Measurements from ENCODE around the gene MIER3. TPM values are rescaled to one million over a fixed set of nuclear protein-coding genes. Genes with fewer than 3 reads are reported as not detected.
"Not testable (repeated sequence)": the region's sequence is repeated elsewhere in the genome, so short reads cannot be mapped to it uniquely, and the experiment has no call there.

MIER3 gene
- total RNA-seq, 1 experiment from 2014 or later: 26.3 TPM

GRCh38 chr5:56984445-56984844 lies 32.5 kb upstream of the MIER3 start:
- Mint-ChIP-seq H3K27me3 (ENCODE audit: unreplicated experiment) (peaks cover 17% of the 10 kb centered on the region), H3K4me3 (ENCODE audit: low read depth, unreplicated experiment) (no peak overlapping the region), H3K36me3 (ENCODE audit: insufficient read depth, unreplicated experiment) (no peaks in the 10 kb centered on the region), H3K27ac (ENCODE audit: unreplicated experiment) (no peak overlapping the region), H3K9me3 (ENCODE audit: low read depth, unreplicated experiment) (no peaks in the 10 kb centered on the region), H3K4me1 (ENCODE audit: low read depth, unreplicated experiment) (no peaks in the 10 kb centered on the region)
- intact Hi-C loops (cut with micrococcal nuclease; ENCODE audit: unreplicated experiment): no loop called here
- DNase-seq: no peak
- BruUV-seq (replicated peaks): no TSS peak
- CTCF ChIA-PET: no interaction called here
- TF ChIP-seq CTCF (IDR thresholded peaks at IDR 0.05; ENCODE audit: unreplicated experiment): no peak

- H3K27ac Mint-ChIP-seq (ENCODE audit: unreplicated experiment): no peak overlapping the region
- DNase-seq: no peak
- H3K9me3 Mint-ChIP-seq (ENCODE audit: low read depth, unreplicated experiment): no peaks in the 10 kb centered on the region
- no peaks in the 10 kb centered on the region for H3K36me3 Mint-ChIP-seq (ENCODE audit: insufficient read depth, unreplicated experiment)
- peaks cover 17% of the 10 kb centered on the region for H3K27me3 Mint-ChIP-seq (ENCODE audit: unreplicated experiment)
- no peaks in the 10 kb centered on the region for H3K4me1 Mint-ChIP-seq (ENCODE audit: low read depth, unreplicated experiment)
- no TSS peak for BruUV-seq (replicated peaks)
- intact Hi-C loops (cut with micrococcal nuclease; ENCODE audit: unreplicated experiment): no loop called here
- no peak for TF ChIP-seq CTCF (IDR thresholded peaks at IDR 0.05; ENCODE audit: unreplicated experiment)
- CTCF ChIA-PET: no interaction called here
- no peak overlapping the region for H3K4me3 Mint-ChIP-seq (ENCODE audit: low read depth, unreplicated experiment)
Measured at GRCh38 chr5:56983593-56984361, 31.9 kb upstream of the MIER3 start.

- no TSS peak for BruUV-seq (replicated peaks)
- CTCF ChIA-PET: no interaction called here
- H3K4me1 Mint-ChIP-seq (ENCODE audit: low read depth, unreplicated experiment): no peaks in the 10 kb centered on the region
- H3K4me3 Mint-ChIP-seq (ENCODE audit: low read depth, unreplicated experiment): no peak overlapping the region
- no peaks in the 10 kb centered on the region for H3K36me3 Mint-ChIP-seq (ENCODE audit: insufficient read depth, unreplicated experiment)
- no peak for DNase-seq
- no peak for TF ChIP-seq CTCF (IDR thresholded peaks at IDR 0.05; ENCODE audit: unreplicated experiment)
- no peaks in the 10 kb centered on the region for H3K9me3 Mint-ChIP-seq (ENCODE audit: low read depth, unreplicated experiment)
- no peak overlapping the region for H3K27ac Mint-ChIP-seq (ENCODE audit: unreplicated experiment)
- intact Hi-C loops (cut with micrococcal nuclease; ENCODE audit: unreplicated experiment): no loop called here
- H3K27me3 Mint-ChIP-seq (ENCODE audit: unreplicated experiment): peaks cover 17% of the 10 kb centered on the region
Measured at GRCh38 chr5:56981548-56982315, 29.8 kb upstream of the MIER3 start.

GRCh38 chr5:56979968-56980367 lies 28.0 kb upstream of the MIER3 start:
- no TSS peak for BruUV-seq (replicated peaks)
- Mint-ChIP-seq H3K27ac (ENCODE audit: unreplicated experiment) (no peak overlapping the region), H3K4me3 (ENCODE audit: low read depth, unreplicated experiment) (no peak overlapping the region), H3K36me3 (ENCODE audit: insufficient read depth, unreplicated experiment) (no peaks in the 10 kb centered on the region), H3K4me1 (ENCODE audit: low read depth, unreplicated experiment) (no peaks in the 10 kb centered on the region), H3K27me3 (ENCODE audit: unreplicated experiment) (peaks cover 17% of the 10 kb centered on the region), H3K9me3 (ENCODE audit: low read depth, unreplicated experiment) (no peaks in the 10 kb centered on the region)
- CTCF ChIA-PET: no interaction called here
- DNase-seq: no peak
- TF ChIP-seq CTCF (IDR thresholded peaks at IDR 0.05; ENCODE audit: unreplicated experiment): no peak
- intact Hi-C loops (cut with micrococcal nuclease; ENCODE audit: unreplicated experiment): no loop called here

GRCh38 chr5:56979526-56979925 lies 27.6 kb upstream of the MIER3 start:
- CTCF ChIA-PET; H3K4me3 Mint-ChIP-seq (ENCODE audit: low read depth, unreplicated experiment); intact Hi-C loops (cut with micrococcal nuclease; ENCODE audit: unreplicated experiment); DNase-seq; H3K4me1 Mint-ChIP-seq (ENCODE audit: low read depth, unreplicated experiment); H3K36me3 Mint-ChIP-seq (ENCODE audit: insufficient read depth, unreplicated experiment); H3K9me3 Mint-ChIP-seq (ENCODE audit: low read depth, unreplicated experiment); H3K27ac Mint-ChIP-seq (ENCODE audit: unreplicated experiment); BruUV-seq (replicated peaks): not testable (repeated sequence)
- peaks cover 17% of the 10 kb centered on the region for H3K27me3 Mint-ChIP-seq (ENCODE audit: unreplicated experiment)

All from Calu3 (cell line).